ENCODE results near the gene SLCO3A1.

SLCO3A1 gene

GRCh38 chr15:92184679-92185230 lies 331.2 kb downstream of the SLCO3A1 start:
- no peak for DNase-seq (ENCODE audit: low spot score)
- TF ChIP-seq CTCF (IDR thresholded peaks at IDR 0.05; ENCODE audit: extremely low read depth, missing control alignments): no peak

- no peak for TF ChIP-seq CTCF (IDR thresholded peaks at IDR 0.05; ENCODE audit: extremely low read depth, missing control alignments)
- DNase-seq (ENCODE audit: low spot score): no peak
Observed at GRCh38 chr15:92187975-92188374, 334.5 kb downstream of the SLCO3A1 start.

- TF ChIP-seq CTCF (IDR thresholded peaks at IDR 0.05; ENCODE audit: extremely low read depth, missing control alignments): no peak
- DNase-seq (ENCODE audit: low spot score): no peak
Observed at GRCh38 chr15:92189166-92189565, 335.7 kb downstream of the SLCO3A1 start.

- TF ChIP-seq CTCF (IDR thresholded peaks at IDR 0.05; ENCODE audit: extremely low read depth, missing control alignments): no peak
- DNase-seq (ENCODE audit: low spot score): no peak
Observed at GRCh38 chr15:92195241-92195640, 341.7 kb downstream of the SLCO3A1 start.

- no peak for TF ChIP-seq CTCF (IDR thresholded peaks at IDR 0.05; ENCODE audit: extremely low read depth, missing control alignments)
Observed at GRCh38 chr15:92196342-92196741, 342.8 kb downstream of the SLCO3A1 start.

GRCh38 chr15:92197746-92198145 lies 344.2 kb downstream of the SLCO3A1 start:
- DNase-seq (ENCODE audit: low spot score): no peak
- no peak for TF ChIP-seq CTCF (IDR thresholded peaks at IDR 0.05; ENCODE audit: extremely low read depth, missing control alignments)

More at GRCh38 chr15:92196342-92196741, 342.8 kb downstream of the SLCO3A1 start:
- DNase-seq (ENCODE audit: low spot score): no peak

- no peak for DNase-seq (ENCODE audit: low spot score)
- no peak for TF ChIP-seq CTCF (IDR thresholded peaks at IDR 0.05; ENCODE audit: extremely low read depth, missing control alignments)
Observed at GRCh38 chr15:92200891-92201290, 347.4 kb downstream of the SLCO3A1 start.

Measured in GM20000 (cell line).